K562 (cell line): ENCODE measurements around the gene NPIPA5. TPM values are rescaled to one million over a fixed set of nuclear protein-coding genes. Genes with fewer than 3 reads are reported as not detected.

Source experiments
- ATAC-seq: fragments of 200-7000 bp; cut with Tn5 transposase; 3 replicates; pipeline ENCODE4 v1.9.1; 2020; ENCODE audit warnings: moderate library complexity
- BruUV-seq: library from RNA; stranded (reverse); fragments of 400-500 nt; replicated peaks from 2 replicates; lab custom pipeline; 2021; lab: Mats Ljungman, UMichigan
- CTCF ChIA-PET: fragments of 300-600 bp; formaldehyde crosslinking; extraction: SDS; loops from one replicate; lab custom pipeline; 2021; ENCODE audit warnings: low intra/inter-chr PET ratio; lab: Yijun Ruan, JAX
- POLR2A ChIA-PET: fragments of 300-600, 350-650 bp; sonication (Branson Sonifier 250); formaldehyde crosslinking; extraction: SDS; loops from one replicate; lab custom pipeline; 2021; ENCODE audit warnings: antibody characterized with exemption, inconsistent platforms; lab: Yijun Ruan, JAX
- DNase-seq, 4 experiments: peaks; one replicate each; pipeline versions ENCODE4 v3.0.0 to v3.0.0-alpha.2; 2011 to 2018; ENCODE audit warnings: low spot score in 3 of 4, mixed read lengths in 3 of 4; ENCODE audit errors: extremely low read depth in 1 of 4
- FAIRE-seq: peaks from 2 replicates; lab custom pipeline; 2011; peaks lifted over from hg19 to GRCh38; lab: Jason Lieb, UNC
- H2AFZ ChIP-seq: 2 replicates; pipeline ENCODE4 v1.6.0; 2011; ENCODE audit warnings: low read depth, low read length, control low read depth, inconsistent platforms
- H3K27ac ChIP-seq: fragments of 200-600 bp; 3 replicates; pipeline ENCODE4 v1.8.0; 2011; ENCODE audit warnings: low read depth, mild to moderate bottlenecking, control low read depth, inconsistent platforms, low read length, moderate library complexity, mixed read lengths; ENCODE audit errors: extremely low read depth
- H3K27me3 ChIP-seq, 2 experiments: fragments of 300-600 bp in 1 of 2; 2 replicates in 1 of 2; 3 replicates in 1 of 2; pipeline versions ENCODE4 v1.6.0 to v1.8.0; 2011; ENCODE audit warnings: inconsistent platforms in 2 of 2, low read length in 2 of 2, mild to moderate bottlenecking in 1 of 2, mixed read lengths in 1 of 2, moderate library complexity in 1 of 2; ENCODE audit not compliant: control insufficient read depth in 2 of 2, insufficient read depth in 2 of 2
- H3K36me3 ChIP-seq: fragments of 300-600 bp; 3 replicates; pipeline ENCODE4 v1.8.0; 2011; ENCODE audit warnings: mild to moderate bottlenecking, low read length, inconsistent platforms; ENCODE audit not compliant: control insufficient read depth, insufficient read depth
- H3K4me1 ChIP-seq, 2 experiments: fragments of 200-600 bp in 1 of 2; replicated peaks in 1 of 2; 2 replicates in 1 of 2; 3 replicates in 1 of 2; pipeline versions ENCODE4 v1.5.1 to v1.8.0; 2011; ENCODE audit warnings: inconsistent platforms in 2 of 2, low read length in 2 of 2, mild to moderate bottlenecking in 1 of 2, mixed read lengths in 1 of 2, moderate library complexity in 1 of 2; ENCODE audit not compliant: control insufficient read depth in 2 of 2, insufficient read depth in 2 of 2
- H3K4me2 ChIP-seq: 2 replicates; pipeline ENCODE4 v1.6.1; 2011; ENCODE audit warnings: low read length, control low read depth, inconsistent platforms, mixed read lengths; ENCODE audit not compliant: insufficient read depth
- H3K4me3 ChIP-seq: fragments of 200-600 bp; sonication (generic), shearing (Covaris generic); 2 replicates; pipeline ENCODE4 v1.5.1; 2016; ENCODE audit warnings: control low read depth, inconsistent platforms
- H3K79me2 ChIP-seq: fragments of 200-600 bp; 3 replicates; pipeline ENCODE4 v1.8.0; 2011; ENCODE audit warnings: low read length, inconsistent platforms; ENCODE audit not compliant: control insufficient read depth, insufficient read depth
- H3K9ac ChIP-seq, 2 experiments: 2 replicates each; pipeline versions ENCODE4 v1.6.0 to v1.6.1; 2011; ENCODE audit warnings: low read depth in 2 of 2, low read length in 2 of 2, control low read depth in 1 of 2, inconsistent platforms in 1 of 2, mild to moderate bottlenecking in 1 of 2, mixed read lengths in 1 of 2; ENCODE audit not compliant: insufficient read depth in 1 of 2
- H3K9me1 ChIP-seq: one replicate; pipeline ENCODE4 v1.6.0; 2011; ENCODE audit warnings: inconsistent platforms, mild to moderate bottlenecking, low read length, moderate library complexity; ENCODE audit not compliant: control insufficient read depth, insufficient read depth
- H3K9me3 ChIP-seq: replicated peaks from 2 replicates; pipeline ENCODE4 v1.5.1; 2011; ENCODE audit warnings: low read depth, low read length, inconsistent platforms; ENCODE audit not compliant: control insufficient read depth, insufficient read depth
- H4K20me1 ChIP-seq: replicated peaks from 2 replicates; pipeline ENCODE4 v1.6.1; 2011; ENCODE audit warnings: low read length, inconsistent platforms, mixed read lengths; ENCODE audit not compliant: control insufficient read depth, insufficient read depth
- FOXM1 ChIP-seq, 2 experiments: fragments of 450-650 bp in 1 of 2; sonication (generic) in 1 of 2; formaldehyde crosslinking in 1 of 2; IDR thresholded peaks; 2 replicates each; pipeline versions ENCODE4 v1.6.1 to v1.9.0; 2017 to 2022; ENCODE audit warnings: low read depth in 2 of 2, mild to moderate bottlenecking in 2 of 2, missing genetic modification reagents in 1 of 2, moderate library complexity in 1 of 2
- GATAD2A ChIP-seq: fragments of 450-650 bp; IDR thresholded peaks from 2 replicates; pipeline ENCODE4 v1.6.1; 2017
- HDGF ChIP-seq: fragments of 450-650 bp; IDR thresholded peaks from 2 replicates; pipeline ENCODE4 v1.6.1; 2016
- KDM1A ChIP-seq, 2 experiments: fragments of 450-650 bp; IDR thresholded peaks; 2 replicates each; pipeline ENCODE4 v1.6.1; 2016; ENCODE audit warnings: mild to moderate bottlenecking in 2 of 2
- RBFOX2 ChIP-seq: fragments of 200-400 bp; formaldehyde crosslinking; IDR thresholded peaks from 2 replicates; pipeline ENCODE4 v1.6.1; 2017; ENCODE audit warnings: low read depth, mild to moderate bottlenecking, low read length, moderate library complexity
- RBM15 ChIP-seq: fragments of 200-400 bp; formaldehyde crosslinking; IDR thresholded peaks from 2 replicates; pipeline ENCODE4 v1.6.1; 2018; ENCODE audit warnings: mild to moderate bottlenecking, low read length, moderate library complexity; ENCODE audit not compliant: insufficient read depth
- TSC22D4 ChIP-seq: fragments of 450-650 bp; IDR thresholded peaks from 2 replicates; pipeline ENCODE4 v1.6.1; 2016; ENCODE audit warnings: missing genetic modification characterization, missing biosample characterization, control low read depth
- XRCC3 ChIP-seq: fragments of 450-650 bp; IDR thresholded peaks from 2 replicates; pipeline ENCODE4 v1.6.1; 2017; ENCODE audit warnings: mild to moderate bottlenecking, moderate library complexity
- ZC3H4 ChIP-seq: sonication (generic); formaldehyde crosslinking; IDR thresholded peaks from 2 replicates; pipeline ENCODE4 v1.9.0; 2021; ENCODE audit warnings: missing genetic modification reagents, borderline replicate concordance
- ZNF197 ChIP-seq: fragments of 200-800 bp; sonication (Bioruptor generic); IDR thresholded peaks from 2 replicates; pipeline ENCODE4 v1.6.1; 2016; ENCODE audit warnings: low read depth, missing genetic modification characterization, missing compliant biosample characterization
- ZNF408 ChIP-seq: fragments of 250-450 bp; sonication (Bioruptor Pico); IDR thresholded peaks from 2 replicates; pipeline ENCODE4 v1.4.0; 2020; ENCODE audit warnings: low read depth, mild to moderate bottlenecking, moderate library complexity
- WGBS: fragments of 100-300 bp; shearing (Covaris generic); methylation state at CpG from one replicate; pipeline ENCODE4 v1.1.6; 2016; ENCODE audit warnings: low coverage, mixed read lengths; ENCODE audit not compliant: insufficient coverage; ENCODE audit errors: missing lambda C conversion rate; 5-methylcytosine and 5-hydroxymethylcytosine counted together
- in situ Hi-C: fragments of 300-500 bp; cut with MboI; formaldehyde crosslinking; loops from 4 replicates; pipeline ENCODE4 v1.15.0; 2018; ENCODE audit warnings: inconsistent platforms, mixed read lengths
- intact Hi-C: fragments of 100-400 bp; cut with micrococcal nuclease; formaldehyde crosslinking; loops from 2 replicates; pipeline ENCODE4 v1.14.2; 2022
- polyA plus RNA-seq, 8 experiments: library from polyadenylated mRNA; depleted of rRNA in 4 of 8; stranded (reverse) in 5 of 8; unstranded in 3 of 8; fragments of >200 nt; fragmentation: Nextera tagmentation in 2 of 8; fragmentation: Illumina TruSeq in 1 of 8; extraction: Ambion mirVana in 2 of 8; extraction: Trizol in 1 of 8; gene quantifications; 2 replicates each; pipeline versions ENCODE4 v1.2.1 to v1.2.3, GENCODE V29; 2011 to 2014; ENCODE audit warnings: inconsistent platforms in 1 of 8, missing spikeins in 1 of 8
- total RNA-seq, 7 experiments: library from RNA; depleted of rRNA in 6 of 7; stranded (reverse); fragments of >200 nt in 6 of 7; fragmentation: Illumina TruSeq in 2 of 7; extraction: Trizol in 2 of 7; gene quantifications; 2 replicates each; pipeline versions ENCODE4 v1.2.1 to v1.2.3, GENCODE V29; 2011 to 2021; ENCODE audit warnings: low replicate concordance in 1 of 7
- TF ChIP-seq, protein P1 (sequence below): IDR thresholded peaks from 2 replicates; pipeline ENCODE4 v1.6.1; 2012; ENCODE audit warnings: low read depth, low read length, improper control_type of control experiment, borderline replicate concordance

NPIPA5 gene
- total and polyA plus RNA-seq, 9 of the 15 experiments (the other 6 are each of a cell fraction or from before 2014, with no cell fraction given), result 2.2 to 17.0 (median 4.7) TPM

DNA sequence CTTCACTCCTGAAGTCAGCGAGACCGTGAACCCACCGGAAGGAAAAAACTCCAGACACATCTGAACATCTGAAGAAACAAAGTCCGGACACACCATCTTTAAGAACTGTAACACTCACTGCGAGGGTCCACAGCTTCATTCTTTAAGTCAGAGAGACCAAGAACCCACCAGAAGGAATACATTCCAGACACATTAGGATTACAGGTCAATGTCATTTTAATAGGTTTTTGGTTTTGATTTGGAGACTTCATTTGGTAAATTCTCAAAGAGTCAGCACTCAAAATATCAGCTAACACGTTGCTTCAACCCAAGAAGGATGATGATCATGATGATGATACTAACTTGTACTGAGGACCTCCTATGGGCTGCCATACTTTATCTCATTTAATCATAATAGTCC lies 48.7 kb upstream of the NPIPA5 start:
- TF ChIP-seq KDM1A (IDR thresholded peaks at IDR 0.05) (no peak), ZNF408 (CRISPR knock-in tag) (no peak), GATAD2A (no peak), TSC22D4 (tag) (no peak), ZC3H4 (CRISPR knock-in tag) (no peak), FOXM1 (IDR thresholded peaks at IDR 0.05; ENCODE audit: low read depth) (no peak), FOXM1 (CRISPR knock-in tag; IDR thresholded peaks at IDR 0.05; ENCODE audit: low read depth) (no peak), XRCC3 (no peak), RBM15 (no peak), ZNF197 (CRISPR knock-in tag) (no peak), HDGF (no peak), RBFOX2 (no peak)
- TF ChIP-seq, protein P1, sequence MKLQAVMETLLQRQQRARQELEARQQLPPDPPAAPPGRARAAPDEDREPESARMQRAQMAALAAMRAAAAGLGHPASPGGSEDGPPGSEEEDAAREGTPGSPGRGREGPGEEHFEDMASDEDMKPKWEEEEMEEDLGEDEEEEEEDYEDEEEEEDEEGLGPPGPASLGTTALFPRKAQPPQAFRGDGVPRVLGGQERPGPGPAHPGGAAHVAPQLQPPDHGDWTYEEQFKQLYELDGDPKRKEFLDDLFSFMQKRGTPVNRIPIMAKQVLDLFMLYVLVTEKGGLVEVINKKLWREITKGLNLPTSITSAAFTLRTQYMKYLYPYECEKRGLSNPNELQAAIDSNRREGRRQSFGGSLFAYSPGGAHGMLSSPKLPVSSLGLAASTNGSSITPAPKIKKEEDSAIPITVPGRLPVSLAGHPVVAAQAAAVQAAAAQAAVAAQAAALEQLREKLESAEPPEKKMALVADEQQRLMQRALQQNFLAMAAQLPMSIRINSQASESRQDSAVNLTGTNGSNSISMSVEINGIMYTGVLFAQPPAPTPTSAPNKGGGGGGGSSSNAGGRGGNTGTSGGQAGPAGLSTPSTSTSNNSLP, result no peak
- FAIRE-seq (no peak), DNase-seq (no peak), ATAC-seq (no peak)
- H3K9ac ChIP-seq, result no peak overlapping the region
- H3K4me1 ChIP-seq, result no peaks in the 10 kb centered on the region; a peak in 2 of 5 replicates
- no TSS peak for BruUV-seq
- intact Hi-C loops, result loop anchor here (2.0 to 10.0 kb wide), 3 partner anchors 124 to 278 kb away; partner anchors contain the start of gene MARF1
- POLR2A ChIA-PET, result interaction anchor here (0.6 kb wide), 1 partner anchor 32 kb away, joined by 3 read pairs; no protein-coding TSS in a partner anchor
- H3K27me3 ChIP-seq, result peaks cover 8 to 27% of the 10 kb centered on the region in 2 experiments; a peak in 3 of 5 replicates
- no peaks in the 10 kb centered on the region for H3K9me3 ChIP-seq
- H4K20me1 ChIP-seq, result no peaks in the 10 kb centered on the region
- H3K27ac ChIP-seq, result no peak overlapping the region
- H3K4me2 ChIP-seq, result no peak overlapping the region
- no peaks in the 10 kb centered on the region for H3K9me1 ChIP-seq
- WGBS, result 42% methylated on average over 6 of the region's 6 CpGs
- CTCF ChIA-PET, result interaction anchor here (1.9 kb wide), 1 partner anchor 124 kb away, joined by 10 read pairs; no protein-coding TSS in a partner anchor
- no peak overlapping the region for H3K4me3 ChIP-seq
- in situ Hi-C loops, result loop anchor here (10.0 kb wide), 1 partner anchor 278 kb away; no protein-coding TSS in a partner anchor
- H3K79me2 ChIP-seq, result no peaks in the 10 kb centered on the region
- H2AFZ ChIP-seq, result no peak overlapping the region
- no peaks in the 10 kb centered on the region for H3K36me3 ChIP-seq
